ENCODE data around the gene CERS4.
"Not testable (repeated sequence)": the region's sequence is repeated elsewhere in the genome, so short reads cannot be mapped to it uniquely, and the experiment has no call there.

CERS4 gene

GRCh38 chr19:8204961-8205360 is 4.2 kb upstream of the CERS4 start:
- H3K79me2 ChIP-seq (ENCODE audit: insufficient read depth, low read length), result no peaks in the 10 kb centered on the region
- no peak overlapping the region for H3K4me3 ChIP-seq (ENCODE audit: low read depth, low read length, poor library complexity, severe bottlenecking)
- TF ChIP-seq CTCF (IDR thresholded peaks at IDR 0.05; ENCODE audit: low read length) (no peak), EZH2 (IDR thresholded peaks at IDR 0.05; ENCODE audit: borderline replicate concordance, low read length) (no peak)
- H3K36me3 ChIP-seq (ENCODE audit: insufficient read depth, low read length), result no peaks in the 10 kb centered on the region
- no peaks in the 10 kb centered on the region for H3F3A ChIP-seq (ENCODE audit: insufficient read depth, low read length)
- no peaks in the 10 kb centered on the region for H3K9me3 ChIP-seq (ENCODE audit: low read length)
- no peak overlapping the region for H2AFZ ChIP-seq (ENCODE audit: low read length)
- H4K20me1 ChIP-seq (ENCODE audit: insufficient read depth, low read length), result no peaks in the 10 kb centered on the region
- peaks cover 9% of the 10 kb centered on the region for H3K4me1 ChIP-seq (ENCODE audit: insufficient read depth, low read length, severe bottlenecking)
- no peak overlapping the region for H3K4me2 ChIP-seq (ENCODE audit: low read length)
- H3K27me3 ChIP-seq (ENCODE audit: insufficient read depth, low read length), result peaks cover 3% of the 10 kb centered on the region; the same call in 1 of the 2 replicates
- H3K9me2 ChIP-seq (ENCODE audit: low read depth, low read length), result no peaks in the 10 kb centered on the region
- no peak overlapping the region for H3K27ac ChIP-seq (ENCODE audit: low read depth, low read length, poor library complexity, severe bottlenecking)
- H3K9ac ChIP-seq (ENCODE audit: low read length), result no peak overlapping the region

- Histone ChIP-seq H3K9me2 (ENCODE audit: low read depth, low read length) (no peaks in the 10 kb centered on the region), H3K36me3 (ENCODE audit: insufficient read depth, low read length) (no peaks in the 10 kb centered on the region), H3K9me3 (ENCODE audit: low read length) (no peaks in the 10 kb centered on the region), H3K27me3 (ENCODE audit: insufficient read depth, low read length) (peaks cover 3% of the 10 kb centered on the region; the same call in 1 of the 2 replicates), H3K4me2 (ENCODE audit: low read length) (no peak overlapping the region), H3F3A (ENCODE audit: insufficient read depth, low read length) (no peaks in the 10 kb centered on the region), H3K4me1 (ENCODE audit: insufficient read depth, low read length, severe bottlenecking) (peaks cover 21% of the 10 kb centered on the region), H3K4me3 (ENCODE audit: low read depth, low read length, poor library complexity, severe bottlenecking) (no peak overlapping the region), H3K9ac (ENCODE audit: low read length) (no peak overlapping the region), H4K20me1 (ENCODE audit: insufficient read depth, low read length) (no peaks in the 10 kb centered on the region), H2AFZ (ENCODE audit: low read length) (no peak overlapping the region), H3K27ac (ENCODE audit: low read depth, low read length, poor library complexity, severe bottlenecking) (no peak overlapping the region), H3K79me2 (ENCODE audit: insufficient read depth, low read length) (0 out of 2 replicates have a peak, but pooled peaks cover 3% of the 10 kb centered on the region)
- TF ChIP-seq CTCF (IDR thresholded peaks at IDR 0.05; ENCODE audit: low read length), result no peak
- TF ChIP-seq EZH2 (IDR thresholded peaks at IDR 0.05; ENCODE audit: borderline replicate concordance, low read length), result no peak
Measured at GRCh38 chr19:8206147-8207087, 2.8 kb upstream of the CERS4 start.

DNA sequence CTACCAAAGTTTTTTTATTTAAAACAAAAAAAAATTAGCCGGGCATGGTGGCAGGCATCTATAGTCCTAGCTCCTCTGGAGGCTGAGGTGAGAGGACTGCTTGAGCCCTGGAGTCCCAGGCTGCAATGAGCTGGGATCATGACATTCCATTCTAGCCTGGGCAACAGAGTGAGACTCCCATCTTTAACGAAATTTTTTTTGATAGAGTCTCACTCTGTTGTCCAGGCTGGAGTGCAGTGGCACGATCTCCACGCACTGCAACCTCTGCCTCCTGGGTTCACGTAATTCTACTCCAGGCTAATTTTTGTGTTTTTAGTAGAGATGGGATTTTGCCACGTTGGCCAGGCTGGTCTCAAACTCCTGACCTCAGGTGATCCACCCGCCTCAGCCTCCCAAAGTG is 1.8 kb upstream of the CERS4 start:
- not testable (repeated sequence) for H3K4me3 ChIP-seq (ENCODE audit: low read depth, low read length, poor library complexity, severe bottlenecking); H3K4me2 ChIP-seq (ENCODE audit: low read length); H3K9me2 ChIP-seq (ENCODE audit: low read depth, low read length); H3K9ac ChIP-seq (ENCODE audit: low read length); H3F3A ChIP-seq (ENCODE audit: insufficient read depth, low read length); H3K79me2 ChIP-seq (ENCODE audit: insufficient read depth, low read length); H2AFZ ChIP-seq (ENCODE audit: low read length); H3K27ac ChIP-seq (ENCODE audit: low read depth, low read length, poor library complexity, severe bottlenecking); H3K27me3 ChIP-seq (ENCODE audit: insufficient read depth, low read length); H3K36me3 ChIP-seq (ENCODE audit: insufficient read depth, low read length); H3K9me3 ChIP-seq (ENCODE audit: low read length); H4K20me1 ChIP-seq (ENCODE audit: insufficient read depth, low read length)
- peaks cover 30% of the 10 kb centered on the region for H3K4me1 ChIP-seq (ENCODE audit: insufficient read depth, low read length, severe bottlenecking)
